Measurements from ENCODE around the gene NKAIN4.

GRCh38 chr20:63242736-63243135, 11.5 kb downstream of the NKAIN4 start:
- TF ChIP-seq CTCF (IDR thresholded peaks at IDR 0.05; ENCODE audit: low read depth, low read length, poor library complexity, severe bottlenecking) (no peak), EZH2phosphoT487 (IDR thresholded peaks at IDR 0.05; ENCODE audit: borderline replicate concordance, low read length) (no peak)

Data from DOHH2 (cell line).